Spleen (tissue), 11 donors: ENCODE measurements around the gene AP1AR. TPM values are rescaled to one million over a fixed set of nuclear protein-coding genes. Genes with fewer than 3 reads are reported as not detected.

Source experiments
- DNase-seq: peaks from one replicate; pipeline ENCODE4 v3.0.0-alpha.2; 2020
- H3K27ac ChIP-seq, 8 donors: fragments of 200-600 bp; sonication (generic) in 7 of 8; 1 replicate in 4 of 8; 2 replicates in 4 of 8; pipeline versions ENCODE4 v1.5.0 to v1.8.0; 2016 to 2021; ENCODE audit warnings: inconsistent platforms in 4 of 8, mild to moderate bottlenecking in 4 of 8, moderate library complexity in 1 of 8
- H3K27me3 ChIP-seq, 7 donors: fragments of 200-600 bp; sonication (generic) in 6 of 7; replicated peaks in 1 of 7; 1 replicate in 4 of 7; 2 replicates in 3 of 7; pipeline versions ENCODE4 v1.5.0 to v1.8.0; 2016 to 2021; ENCODE audit warnings: inconsistent platforms in 3 of 7, mild to moderate bottlenecking in 1 of 7
- H3K36me3 ChIP-seq, 6 donors: fragments of 200-600 bp; sonication (generic) in 5 of 6; 1 replicate in 4 of 6; 2 replicates in 2 of 6; pipeline versions ENCODE4 v1.5.0 to v1.8.0; 2016 to 2021; ENCODE audit warnings: inconsistent platforms in 2 of 6
- H3K4me1 ChIP-seq, 6 donors: fragments of 200-600 bp; sonication (generic) in 5 of 6; 1 replicate in 3 of 6; 2 replicates in 3 of 6; pipeline versions ENCODE4 v1.5.0 to v1.8.0; 2016 to 2021; ENCODE audit warnings: inconsistent platforms in 3 of 6
- H3K4me3 ChIP-seq, 8 donors: fragments of 200-600 bp; sonication (generic) in 7 of 8; 1 replicate in 4 of 8; 2 replicates in 4 of 8; pipeline versions ENCODE4 v1.5.0 to v1.8.0; 2016 to 2021; ENCODE audit warnings: inconsistent platforms in 4 of 8, mild to moderate bottlenecking in 4 of 8, moderate library complexity in 2 of 8
- H3K9me3 ChIP-seq, 8 donors: fragments of 200-600 bp; sonication (generic) in 7 of 8; 1 replicate in 4 of 8; 2 replicates in 4 of 8; pipeline versions ENCODE4 v1.5.0 to v1.8.0; 2016 to 2021; ENCODE audit warnings: inconsistent platforms in 4 of 8
- CTCF ChIP-seq, 11 experiments: fragments of 200-600 bp in 7 of 11; fragments of 450-650 bp in 4 of 11; sonication (generic) in 4 of 11; IDR thresholded peaks in 8 of 11; conservative IDR thresholded peaks in 3 of 11; 1 replicate in 7 of 11; 2 replicates in 4 of 11; pipeline versions ENCODE4 v1.4.0 to v1.8.0; 2016 to 2021; ENCODE audit warnings: antibody characterized with exemption in 11 of 11, inconsistent platforms in 4 of 11, mild to moderate bottlenecking in 1 of 11
- POLR2A ChIP-seq, 3 donors: fragments of 450-650 bp; IDR thresholded peaks; one replicate each; pipeline ENCODE4 v1.5.1; 2017; ENCODE audit warnings: antibody characterized with exemption in 3 of 3, mild to moderate bottlenecking in 1 of 3
- POLR2AphosphoS5 ChIP-seq, 3 donors: sonication (generic); formaldehyde crosslinking; IDR thresholded peaks; one replicate each; pipeline ENCODE4 v1.5.1; 2017; ENCODE audit warnings: antibody characterized with exemption in 3 of 3
- WGBS, 5 donors: extraction: QIAGEN DNeasy Blood & Tissue Kit in 3 of 5; methylation state at CpG; one replicate each; pipeline versions ENCODE4 v1.1.5 to v1.1.7; 2013 to 2018; 5-methylcytosine and 5-hydroxymethylcytosine counted together
- intact Hi-C: fragments of 100-400 bp; cut with DNase I; formaldehyde crosslinking; loops from one replicate; pipeline ENCODE4 v1.15.0; 2023; ENCODE audit warnings: low total_unique reads
- polyA plus RNA-seq, 3 donors: library from polyadenylated mRNA; stranded (reverse); fragments of 200-250 nt; gene quantifications; one replicate each; pipeline ENCODE4 v1.2.1, GENCODE V29; 2013
- total RNA-seq, 7 donors: library from RNA; depleted of rRNA in 3 of 7; stranded (reverse); fragments of >200 nt in 3 of 7; fragmentation: NEBNext Ultra II Directional in 4 of 7; extraction: Animal tissue kit (Norgen Biotek cat#: 25700) in 4 of 7; gene quantifications; one replicate each; pipeline versions ENCODE4 v1.1.0 to v1.2.1, GENCODE V29; 2016 to 2021
- donor health status: healthy with polysubstance abuse.
- donor health status: DM: no; HTN: no; CAD: no; lungs with moderate emphysema.
- donor health status: DM: no; HTN: no; CAD: no.
- donor health status: Bipolar disorder and iron deficiency.
- donor health status: healthy.
- donor health status: DM: no; HTN: no; CAD: no.
- donor health status: DM: yes; HTN: yes; CAD: no.

The AP1AR gene
- total and polyA plus RNA-seq, 10 donors, result 9.7 to 32.4 (median 21.5) TPM

DNA sequence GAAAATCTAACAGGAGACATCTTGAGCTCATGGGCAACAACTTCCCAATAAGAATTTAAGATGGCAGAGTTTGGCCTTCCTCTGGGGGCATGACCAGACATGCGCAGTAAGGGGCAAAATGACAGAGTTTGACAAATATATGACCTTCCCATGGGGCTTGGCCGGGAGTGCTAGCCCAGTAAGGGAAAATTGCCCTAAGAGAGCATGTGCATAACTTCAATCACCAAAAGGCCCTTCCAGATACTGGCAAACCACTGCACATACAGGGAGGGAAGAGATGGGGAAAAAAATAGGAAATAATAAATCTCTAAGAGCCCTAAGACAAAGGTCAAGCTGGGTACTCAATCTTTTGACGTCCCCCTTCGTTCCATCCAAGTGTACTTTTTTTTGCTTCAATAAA is 40.7 kb downstream of the AP1AR start:
- H3K27ac ChIP-seq, result no peak overlapping the region
- no peaks in the 10 kb centered on the region for H3K27me3 ChIP-seq
- TF ChIP-seq CTCF (IDR thresholded peaks at IDR 0.05 in 8 of 11, conservative IDR thresholded peaks at IDR 0.05 in 3 of 11), result no peak
- TF ChIP-seq POLR2AphosphoS5 (IDR thresholded peaks at IDR 0.05), result no peak
- TF ChIP-seq POLR2A (IDR thresholded peaks at IDR 0.05), result no peak
- H3K4me1 ChIP-seq, result peaks cover 0 to 17% (median 0%) of the 10 kb centered on the region in 6 donors
- intact Hi-C loops, result no loop called here
- no peak overlapping the region for H3K4me3 ChIP-seq
- 83 to 92% (median 89%) methylated on average over 4 of the region's 4 CpGs for WGBS, 5 donors
- no peak for DNase-seq
- no peaks in the 10 kb centered on the region for H3K9me3 ChIP-seq
- peaks cover 0 to 41% (median 11%) of the 10 kb centered on the region in 6 donors for H3K36me3 ChIP-seq

DNA sequence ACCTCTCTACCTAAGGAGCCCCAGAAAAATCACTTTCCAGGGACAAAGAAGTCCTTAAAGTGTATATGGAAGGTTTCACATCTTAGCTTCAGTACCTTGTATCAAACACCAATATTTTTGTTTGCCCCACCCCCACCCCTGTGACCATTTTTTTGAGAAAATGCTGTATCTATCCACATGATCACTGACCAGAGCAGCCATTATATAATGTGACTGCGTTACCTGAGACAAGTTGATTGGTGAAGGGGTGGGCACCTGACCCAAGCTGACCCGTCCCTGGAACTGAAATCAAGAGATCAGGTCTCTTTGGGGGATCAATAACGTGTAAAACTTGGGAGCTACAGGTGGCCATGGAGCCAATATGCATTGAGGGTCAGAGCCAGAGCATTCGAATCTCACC is 43.4 kb downstream of the AP1AR start:
- no peak for TF ChIP-seq POLR2AphosphoS5 (IDR thresholded peaks at IDR 0.05)
- TF ChIP-seq CTCF (IDR thresholded peaks at IDR 0.05 in 8 of 11, conservative IDR thresholded peaks at IDR 0.05 in 3 of 11), result no peak
- no peak for TF ChIP-seq POLR2A (IDR thresholded peaks at IDR 0.05)
- intact Hi-C loops, result no loop called here
- Histone ChIP-seq H3K36me3 (peaks cover 0 to 40% (median 13%) of the 10 kb centered on the region in 6 donors), H3K9me3 (no peaks in the 10 kb centered on the region), H3K4me1 (peaks cover 2 to 44% (median 16%) of the 10 kb centered on the region in 6 donors), H3K27ac (no peak overlapping the region), H3K27me3 (no peaks in the 10 kb centered on the region), H3K4me3 (no peak overlapping the region)
- no peak for DNase-seq
- whole genome bisulfite sequencing, 5 donors, result 94 to 100% (median 97%) methylated on average over 4 of the region's 4 CpGs

- DNase-seq, result no peak
- peaks cover 0 to 40% (median 13%) of the 10 kb centered on the region in 6 donors for H3K36me3 ChIP-seq
- 90 to 97% (median 93%) methylated on average over 3 of the region's 3 CpGs for WGBS, 5 donors
- no peak for TF ChIP-seq POLR2AphosphoS5 (IDR thresholded peaks at IDR 0.05)
- no peak for TF ChIP-seq CTCF (IDR thresholded peaks at IDR 0.05 in 8 of 11, conservative IDR thresholded peaks at IDR 0.05 in 3 of 11)
- TF ChIP-seq POLR2A (IDR thresholded peaks at IDR 0.05), result no peak
- H3K27me3 ChIP-seq, result no peaks in the 10 kb centered on the region
- no peaks in the 10 kb centered on the region for H3K9me3 ChIP-seq
- H3K4me3 ChIP-seq, result no peak overlapping the region
- no peak overlapping the region for H3K27ac ChIP-seq
- intact Hi-C loops, result no loop called here
- H3K4me1 ChIP-seq, result peaks cover 8 to 55% (median 26%) of the 10 kb centered on the region in 6 donors
These were observed 44.5 kb downstream of the AP1AR start for GRCh38 chr4:112276113-112276512.

DNA sequence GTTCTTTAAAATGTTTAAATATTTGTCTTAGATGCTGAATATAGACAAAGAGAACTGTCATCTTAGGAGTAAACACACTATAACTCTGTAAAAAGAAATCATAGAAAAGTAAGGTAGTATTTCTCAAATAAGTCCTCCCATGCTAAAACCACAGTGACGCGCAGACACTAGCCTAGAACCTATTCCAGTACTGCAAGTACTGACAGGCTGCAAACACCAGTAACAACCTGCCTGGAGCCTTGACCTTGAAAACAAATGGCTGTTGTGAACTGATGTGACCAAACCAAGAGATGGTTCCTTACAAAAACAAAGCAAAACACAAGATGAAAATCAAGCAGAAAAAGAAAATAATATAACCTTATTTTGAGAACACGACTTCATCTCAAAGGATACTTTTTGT is 45.6 kb downstream of the AP1AR start:
- H3K27ac ChIP-seq, result no peak overlapping the region
- intact Hi-C loops, result no loop called here
- H3K9me3 ChIP-seq, result no peaks in the 10 kb centered on the region
- H3K27me3 ChIP-seq, result no peaks in the 10 kb centered on the region
- peaks cover 0 to 45% (median 13%) of the 10 kb centered on the region in 6 donors for H3K36me3 ChIP-seq
- H3K4me3 ChIP-seq, result no peak overlapping the region
- no peak for DNase-seq
- 88 to 98% (median 93%) methylated on average over 3 of the region's 3 CpGs for WGBS, 5 donors
- H3K4me1 ChIP-seq, result peaks cover 8 to 66% (median 34%) of the 10 kb centered on the region in 6 donors
- TF ChIP-seq POLR2A (IDR thresholded peaks at IDR 0.05) (no peak), POLR2AphosphoS5 (IDR thresholded peaks at IDR 0.05) (no peak), CTCF (IDR thresholded peaks at IDR 0.05 in 8 of 11, conservative IDR thresholded peaks at IDR 0.05 in 3 of 11) (no peak)
